SK-N-MC (cell line): Measurements from ENCODE around the gene CCDC88C.

Experiments
- EZH2 ChIP-seq: fragments of 200-600 bp; sonication (generic); IDR thresholded peaks from one replicate; pipeline ENCODE4 v1.6.1; 2017; ENCODE audit warnings: antibody characterized with exemption
- FOXP2 ChIP-seq: optimal IDR thresholded peaks from 2 replicates; pipeline ENCODE3; 2011; ENCODE audit warnings: mild to moderate bottlenecking, moderate library complexity; ENCODE audit not compliant: insufficient read depth; ENCODE audit errors: extremely low read length, control extremely low read depth
- POLR2AphosphoS5 ChIP-seq: IDR thresholded peaks from 2 replicates; pipeline ENCODE4 v1.6.1; 2012; ENCODE audit warnings: mild to moderate bottlenecking, low read depth, low read length, borderline replicate concordance

GRCh38 chr14:91252871-91253794 is 164.5 kb downstream of the CCDC88C start:
- no peak for TF ChIP-seq POLR2AphosphoS5
- TF ChIP-seq EZH2 = no peak
- no peak for TF ChIP-seq FOXP2
